ENCODE results near the gene ITPK1.

ITPK1 gene

GRCh38 chr14:92952481-92953298 lies 163.0 kb downstream of the ITPK1 start:
- DNase-seq (ENCODE audit: low read depth in 2 of 2) = no peak

- DNase-seq (ENCODE audit: low read depth in 2 of 2) = peak in 1 of 2 experiments; percentile 20
Measured at GRCh38 chr14:92951912-92952471, 163.7 kb downstream of the ITPK1 start.

GRCh38 chr14:92951261-92951660 lies 164.5 kb downstream of the ITPK1 start:
- no peak for DNase-seq (ENCODE audit: low read depth in 2 of 2)

- no peak for DNase-seq (ENCODE audit: low read depth in 2 of 2)
Measured at GRCh38 chr14:92950773-92951172, 165.0 kb downstream of the ITPK1 start.

- no peak for DNase-seq (ENCODE audit: low read depth in 2 of 2)
Measured at GRCh38 chr14:92950193-92950540, 165.6 kb downstream of the ITPK1 start.

- DNase-seq (ENCODE audit: low read depth in 2 of 2) = no peak
Measured at GRCh38 chr14:92949496-92950192, 166.1 kb downstream of the ITPK1 start.

GRCh38 chr14:92948647-92949046 lies 167.1 kb downstream of the ITPK1 start:
- no peak for DNase-seq (ENCODE audit: low read depth in 2 of 2)

GRCh38 chr14:92946847-92947545 lies 168.7 kb downstream of the ITPK1 start:
- DNase-seq (ENCODE audit: low read depth in 2 of 2) = no peak

- DNase-seq (ENCODE audit: low read depth in 2 of 2) = peak in 1 of 2 experiments; percentile 3
Measured at GRCh38 chr14:92945959-92946846, 169.5 kb downstream of the ITPK1 start.

- DNase-seq (ENCODE audit: low read depth in 2 of 2) = no peak
Measured at GRCh38 chr14:92945544-92945943, 170.2 kb downstream of the ITPK1 start.

- DNase-seq (ENCODE audit: low read depth in 2 of 2) = no peak
Measured at GRCh38 chr14:92944976-92945375, 170.7 kb downstream of the ITPK1 start.

GRCh38 chr14:92943855-92944570 lies 171.7 kb downstream of the ITPK1 start:
- DNase-seq (ENCODE audit: low read depth in 2 of 2) = no peak

- DNase-seq (ENCODE audit: low read depth in 2 of 2) = no peak
Measured at GRCh38 chr14:92942976-92943710, 172.6 kb downstream of the ITPK1 start.

- no peak for DNase-seq (ENCODE audit: low read depth in 2 of 2)
Measured at GRCh38 chr14:92942576-92942975, 173.1 kb downstream of the ITPK1 start.

GRCh38 chr14:92942136-92942535 lies 173.6 kb downstream of the ITPK1 start:
- no peak for DNase-seq (ENCODE audit: low read depth in 2 of 2)

GRCh38 chr14:92941531-92941930 lies 174.2 kb downstream of the ITPK1 start:
- DNase-seq (ENCODE audit: low read depth in 2 of 2) = no peak

- DNase-seq (ENCODE audit: low read depth in 2 of 2) = no peak
Measured at GRCh38 chr14:92940543-92940942, 175.2 kb downstream of the ITPK1 start.

- DNase-seq (ENCODE audit: low read depth in 2 of 2) = no peak
Measured at GRCh38 chr14:92939699-92940098, 176.0 kb downstream of the ITPK1 start.

- DNase-seq (ENCODE audit: low read depth in 2 of 2) = no peak
Measured at GRCh38 chr14:92938890-92939671, 176.6 kb downstream of the ITPK1 start.

Measured in fibroblast of skin of left quadriceps (primary cell).